RPMI7951 (cell line): ENCODE data around the gene TRIM56. TPM values are rescaled to one million over a fixed set of nuclear protein-coding genes. Genes with fewer than 3 reads are reported as not detected.
"Not testable (repeated sequence)": the region's sequence is repeated elsewhere in the genome, so short reads cannot be mapped to it uniquely, and the experiment has no call there.

Experiments used
- DNase-seq: peaks from one replicate; pipeline ENCODE4 v3.0.0-alpha.2; 2012; ENCODE audit warnings: low read depth
- total RNA-seq: library from RNA; depleted of rRNA; stranded (reverse); fragments of >200 nt; shearing (Covaris generic); gene quantifications from 2 replicates; pipeline ENCODE4 v1.2.3, GENCODE V29; 2014; rRNA removed

Gene TRIM56
- total RNA-seq, 1 experiment from 2014 or later, result 4.7 TPM

DNA sequence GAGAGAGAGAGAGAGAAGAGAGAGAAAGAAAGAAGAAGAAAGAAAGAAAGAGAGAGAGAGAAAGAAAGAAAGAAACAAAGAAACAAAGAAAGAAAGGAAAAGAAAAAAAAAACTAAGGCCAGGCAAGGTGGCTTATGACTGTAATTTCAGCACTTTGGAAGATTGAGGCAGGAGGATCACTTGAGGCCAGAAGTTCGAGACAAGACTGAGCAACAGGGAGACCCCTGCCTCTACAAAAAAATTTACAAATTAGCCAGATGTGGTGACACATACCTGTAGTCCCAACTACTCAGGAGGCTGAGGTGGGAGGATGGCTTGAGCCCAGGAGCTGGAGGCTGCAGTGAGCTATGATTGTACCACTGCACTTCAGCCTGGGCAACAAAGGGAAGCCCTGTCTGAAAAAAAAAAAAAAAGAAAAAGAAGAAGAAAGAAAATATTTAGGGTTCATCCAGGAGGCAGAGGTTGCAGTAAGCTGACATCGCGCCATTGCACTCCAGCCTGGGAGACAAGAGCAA is 44.4 kb downstream of the TRIM56 start:
- no peak for DNase-seq

DNA sequence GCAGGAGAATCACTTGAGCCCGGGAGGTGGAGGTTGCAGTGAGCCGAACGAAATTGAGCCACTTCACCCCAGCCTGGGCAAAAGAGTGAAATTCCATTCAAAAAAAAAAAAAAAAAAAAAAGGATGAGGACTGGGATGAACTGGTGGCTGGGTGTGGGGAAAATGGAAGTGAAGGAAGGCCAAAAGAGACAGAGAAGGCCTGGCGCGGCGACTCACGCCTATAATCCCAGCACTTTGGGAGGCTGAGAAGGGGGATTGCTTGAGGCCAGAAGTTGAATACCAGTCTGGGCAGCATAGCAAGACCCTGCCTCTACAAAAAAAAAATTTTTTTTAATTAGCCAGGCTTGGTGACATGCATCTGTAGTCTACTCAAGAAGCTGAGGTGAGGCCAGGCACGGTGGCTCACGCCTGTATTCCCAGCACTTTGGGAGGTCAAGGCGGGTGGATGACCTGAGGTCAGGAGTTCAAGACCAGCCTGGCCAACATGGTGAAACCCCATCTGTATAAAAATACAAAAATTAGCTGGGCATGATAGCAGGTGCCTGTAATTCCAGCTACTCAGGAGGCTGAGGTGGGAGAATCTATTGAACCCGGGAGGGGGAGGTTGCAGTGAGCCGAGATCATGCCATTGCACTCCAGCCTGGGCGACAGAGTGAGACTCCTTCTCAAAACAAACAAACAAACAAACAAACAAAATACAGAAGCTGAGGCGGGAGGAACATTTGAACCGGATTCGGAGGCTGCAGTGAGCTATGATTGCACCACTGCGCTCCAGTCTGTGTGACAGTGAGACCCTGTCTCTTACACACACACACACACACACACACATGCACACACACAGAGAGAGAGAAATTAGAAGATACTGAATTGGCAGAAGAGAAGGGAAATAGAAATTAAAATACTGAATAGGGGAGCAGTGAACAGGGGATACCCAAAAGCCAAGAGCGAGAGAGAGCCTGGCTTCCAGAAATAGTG is 47.6 kb downstream of the TRIM56 start:
- not testable (repeated sequence) for DNase-seq

DNA sequence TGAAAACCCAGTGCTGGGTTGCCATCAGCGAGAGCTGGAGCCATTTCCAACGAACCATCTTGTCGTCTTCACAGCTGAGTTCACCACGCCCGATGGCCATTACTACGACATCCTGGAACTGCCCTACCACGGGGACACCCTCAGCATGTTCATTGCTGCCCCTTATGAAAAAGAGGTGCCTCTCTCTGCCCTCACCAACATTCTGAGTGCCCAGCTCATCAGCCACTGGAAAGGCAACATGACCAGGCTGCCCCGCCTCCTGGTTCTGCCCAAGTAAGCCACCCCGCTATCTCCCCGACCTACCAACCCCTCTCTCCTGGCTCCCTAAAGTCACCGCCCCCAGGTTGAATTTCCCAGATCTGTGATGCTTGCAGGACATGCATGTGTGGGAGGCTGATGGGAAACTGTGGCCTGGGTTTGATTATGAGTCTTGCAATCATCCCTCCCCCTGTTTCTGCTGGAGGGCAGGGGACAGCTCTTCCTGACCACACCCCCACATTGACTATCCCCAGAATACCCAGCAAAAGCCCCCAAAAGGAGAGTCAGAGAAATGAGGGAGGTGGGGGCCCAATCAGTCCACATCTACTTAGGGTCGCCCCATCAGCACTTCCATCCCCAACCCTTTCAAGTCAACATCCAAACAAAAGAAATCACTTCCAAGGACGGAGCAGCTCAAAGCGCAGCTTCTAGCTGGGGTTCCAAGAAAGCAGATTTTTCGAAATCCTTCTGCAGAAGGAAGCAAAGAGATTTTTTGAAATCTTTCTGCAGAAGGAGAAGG is 48.5 kb downstream of the TRIM56 start:
- no peak for DNase-seq

DNA sequence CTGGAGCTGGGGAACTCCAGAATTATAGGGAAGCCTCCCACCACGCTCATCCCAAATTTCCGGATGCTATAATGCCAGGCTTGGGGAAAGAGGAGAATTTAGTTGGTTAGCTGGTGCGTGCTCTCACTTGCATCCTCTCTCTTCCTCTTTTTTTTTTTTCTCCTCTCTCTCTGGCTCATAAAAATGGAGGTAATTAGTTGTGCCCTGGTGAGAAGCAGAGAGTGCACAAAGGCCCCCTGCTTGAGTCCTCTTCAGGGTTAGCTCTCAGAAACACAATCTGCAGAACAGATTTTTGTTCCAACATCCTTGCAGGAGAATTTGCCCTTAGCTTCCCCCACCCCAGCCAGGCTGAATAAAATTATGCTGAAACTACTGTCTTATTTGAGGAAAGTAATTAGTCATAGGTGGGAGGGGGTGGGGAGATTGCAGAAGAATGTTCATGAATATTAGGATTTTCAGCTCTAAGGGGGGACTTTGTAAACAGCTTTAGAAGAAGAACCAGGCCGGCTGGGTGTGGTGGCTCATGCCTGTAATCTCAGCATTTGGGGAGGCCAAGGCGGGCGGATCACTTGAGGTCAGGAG is 49.2 kb downstream of the TRIM56 start:
- DNase-seq, result no peak

DNA sequence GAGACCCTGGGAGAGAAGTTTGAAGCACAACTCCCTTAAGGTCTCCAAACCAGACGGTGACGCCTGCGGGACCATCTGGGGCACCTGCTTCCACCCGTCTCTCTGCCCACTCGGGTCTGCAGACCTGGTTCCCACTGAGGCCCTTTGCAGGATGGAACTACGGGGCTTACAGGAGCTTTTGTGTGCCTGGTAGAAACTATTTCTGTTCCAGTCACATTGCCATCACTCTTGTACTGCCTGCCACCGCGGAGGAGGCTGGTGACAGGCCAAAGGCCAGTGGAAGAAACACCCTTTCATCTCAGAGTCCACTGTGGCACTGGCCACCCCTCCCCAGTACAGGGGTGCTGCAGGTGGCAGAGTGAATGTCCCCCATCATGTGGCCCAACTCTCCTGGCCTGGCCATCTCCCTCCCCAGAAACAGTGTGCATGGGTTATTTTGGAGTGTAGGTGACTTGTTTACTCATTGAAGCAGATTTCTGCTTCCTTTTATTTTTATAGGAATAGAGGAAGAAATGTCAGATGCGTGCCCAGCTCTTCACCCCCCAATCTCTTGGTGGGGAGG is 52.5 kb downstream of the TRIM56 start:
- no peak for DNase-seq

DNA sequence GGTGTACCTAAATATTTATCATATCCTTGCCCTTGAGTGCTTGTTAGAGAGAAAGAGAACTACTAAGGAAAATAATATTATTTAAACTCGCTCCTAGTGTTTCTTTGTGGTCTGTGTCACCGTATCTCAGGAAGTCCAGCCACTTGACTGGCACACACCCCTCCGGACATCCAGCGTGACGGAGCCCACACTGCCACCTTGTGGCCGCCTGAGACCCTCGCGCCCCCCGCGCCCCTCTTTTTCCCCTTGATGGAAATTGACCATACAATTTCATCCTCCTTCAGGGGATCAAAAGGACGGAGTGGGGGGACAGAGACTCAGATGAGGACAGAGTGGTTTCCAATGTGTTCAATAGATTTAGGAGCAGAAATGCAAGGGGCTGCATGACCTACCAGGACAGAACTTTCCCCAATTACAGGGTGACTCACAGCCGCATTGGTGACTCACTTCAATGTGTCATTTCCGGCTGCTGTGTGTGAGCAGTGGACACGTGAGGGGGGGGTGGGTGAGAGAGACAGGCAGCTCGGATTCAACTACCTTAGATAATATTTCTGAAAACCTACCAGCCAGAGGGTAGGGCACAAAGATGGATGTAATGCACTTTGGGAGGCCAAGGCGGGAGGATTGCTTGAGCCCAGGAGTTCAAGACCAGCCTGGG is 53.1 kb downstream of the TRIM56 start:
- peak; percentile 98 for DNase-seq

GRCh38 chr7:101140339-101140699 is 55.0 kb downstream of the TRIM56 start:
- no peak for DNase-seq

GRCh38 chr7:101140746-101141382 is 55.6 kb downstream of the TRIM56 start:
- DNase-seq, result no peak

Other genes with a start within 250 kb of the TRIM56 start
- gene SLC12A9, start 232.8 kb upstream of the TRIM56 start, total RNA-seq, result 9.4 and 9.6 TPM in 2 replicates
- gene TRIP6, start 218.1 kb upstream of the TRIM56 start, total RNA-seq, result 43.1 and 58.9 TPM in 2 replicates
- 49.6 and 57.3 TPM in 2 replicates for gene SRRT, start 210.4 kb upstream of the TRIM56 start, total RNA-seq
- 2.7 and 2.9 TPM in 2 replicates for gene UFSP1, start 195.8 kb upstream of the TRIM56 start, total RNA-seq
- not detected in 2 replicates for gene ACHE, start 189.6 kb upstream of the TRIM56 start, total RNA-seq
- gene MUC3A, start 135.9 kb upstream of the TRIM56 start, total RNA-seq, result not detected in 2 replicates
- gene MUC12, start 115.9 kb upstream of the TRIM56 start, total RNA-seq, result 0.72 and 5.6 TPM in 2 replicates
- not detected in 2 replicates for gene MUC17, start 65.4 kb upstream of the TRIM56 start, total RNA-seq
- 221 and 238 TPM in 2 replicates for gene SERPINE1, start 41.6 kb downstream of the TRIM56 start, total RNA-seq
- 135 and 162 TPM in 2 replicates for gene AP1S1, start 69.0 kb downstream of the TRIM56 start, total RNA-seq
- 0.12 and 0.59 TPM in 2 replicates for gene VGF, start 80.1 kb downstream of the TRIM56 start, total RNA-seq
- gene NAT16, start 94.8 kb downstream of the TRIM56 start, total RNA-seq, result not detected in 2 replicates
- gene MOGAT3, start 115.6 kb downstream of the TRIM56 start, total RNA-seq, result not detected in 2 replicates
- 141 and 167 TPM in 2 replicates for gene PLOD3, start 132.1 kb downstream of the TRIM56 start, total RNA-seq
- 121 and 160 TPM in 2 replicates for gene ZNHIT1, start 132.7 kb downstream of the TRIM56 start, total RNA-seq
- 0.36 and 0.49 TPM in 2 replicates for gene CLDN15, start 152.3 kb downstream of the TRIM56 start, total RNA-seq
- 239 and 343 TPM in 2 replicates for gene FIS1, start 159.6 kb downstream of the TRIM56 start, total RNA-seq
- gene IFT22, start 236.3 kb downstream of the TRIM56 start, total RNA-seq, result 58.2 and 62.0 TPM in 2 replicates